ENCODE data around the gene THOC5.
"Not testable (repeated sequence)": the region's sequence is repeated elsewhere in the genome, so short reads cannot be mapped to it uniquely, and the experiment has no call there.

THOC5 gene

GRCh38 chr22:29553351-29554224 is at the start of gene THOC5:
THOC5 (minus strand) TSS chr22:29553757; CDS start chr22:29549147, 4,610 bp downstream.
- peak; percentile 98 for DNase-seq (ENCODE audit: low read depth, low spot score)

- DNase-seq (ENCODE audit: low read depth, low spot score): no peak
These were observed 45.1 kb upstream of the THOC5 start for GRCh38 chr22:29598684-29599020.

- not testable (repeated sequence) for DNase-seq (ENCODE audit: low read depth, low spot score)
These were observed 44.5 kb upstream of the THOC5 start for GRCh38 chr22:29597871-29598683.

- no peak for DNase-seq (ENCODE audit: low read depth, low spot score)
These were observed 42.9 kb upstream of the THOC5 start for GRCh38 chr22:29596408-29596807.

GRCh38 chr22:29594447-29594846 is 40.9 kb upstream of the THOC5 start:
- DNase-seq (ENCODE audit: low read depth, low spot score): not testable (repeated sequence)

- DNase-seq (ENCODE audit: low read depth, low spot score): no peak
These were observed 40.4 kb upstream of the THOC5 start for GRCh38 chr22:29593923-29594322.

- DNase-seq (ENCODE audit: low read depth, low spot score): no peak
These were observed 34.6 kb upstream of the THOC5 start for GRCh38 chr22:29587938-29588699.

GRCh38 chr22:29586193-29586705 is 32.7 kb upstream of the THOC5 start:
- DNase-seq (ENCODE audit: low read depth, low spot score): not testable (repeated sequence)

GRCh38 chr22:29584975-29585374 is 31.4 kb upstream of the THOC5 start:
- no peak for DNase-seq (ENCODE audit: low read depth, low spot score)

GRCh38 chr22:29581799-29582198 is 28.2 kb upstream of the THOC5 start:
- peak; percentile 43 for DNase-seq (ENCODE audit: low read depth, low spot score)

GRCh38 chr22:29580200-29580810 is 26.7 kb upstream of the THOC5 start:
- peak; percentile 39 for DNase-seq (ENCODE audit: low read depth, low spot score)

GRCh38 chr22:29578462-29579200 is 25.1 kb upstream of the THOC5 start:
- no peak for DNase-seq (ENCODE audit: low read depth, low spot score)

GRCh38 chr22:29574762-29575450 is 21.3 kb upstream of the THOC5 start:
- DNase-seq (ENCODE audit: low read depth, low spot score): no peak

GRCh38 chr22:29570912-29571549 is 17.5 kb upstream of the THOC5 start:
- DNase-seq (ENCODE audit: low read depth, low spot score): no peak

- DNase-seq (ENCODE audit: low read depth, low spot score): no peak
These were observed 16.9 kb upstream of the THOC5 start for GRCh38 chr22:29570456-29570855.

GRCh38 chr22:29569011-29569678 is 15.6 kb upstream of the THOC5 start:
- DNase-seq (ENCODE audit: low read depth, low spot score): peak; percentile 29

GRCh38 chr22:29567338-29567737 is 13.8 kb upstream of the THOC5 start:
- DNase-seq (ENCODE audit: low read depth, low spot score): no peak

GRCh38 chr22:29566513-29566912 is 13.0 kb upstream of the THOC5 start:
- not testable (repeated sequence) for DNase-seq (ENCODE audit: low read depth, low spot score)
